Ecto neural progenitor cell (in vitro differentiated cells): ENCODE data around the gene ICAM4.
A peak's percentile ranks its signal among the peaks of the same experiment; 100 is the strongest.

ENCODE experiments used
- DNase-seq: peaks from one replicate; pipeline ENCODE4 v3.0.0-alpha.2; 2018; ENCODE audit warnings: low spot score

ICAM4 gene

GRCh38 chr19:10290876-10291553 lies 4.3 kb downstream of the ICAM4 start:
- DNase-seq = peak; percentile 69

DNA sequence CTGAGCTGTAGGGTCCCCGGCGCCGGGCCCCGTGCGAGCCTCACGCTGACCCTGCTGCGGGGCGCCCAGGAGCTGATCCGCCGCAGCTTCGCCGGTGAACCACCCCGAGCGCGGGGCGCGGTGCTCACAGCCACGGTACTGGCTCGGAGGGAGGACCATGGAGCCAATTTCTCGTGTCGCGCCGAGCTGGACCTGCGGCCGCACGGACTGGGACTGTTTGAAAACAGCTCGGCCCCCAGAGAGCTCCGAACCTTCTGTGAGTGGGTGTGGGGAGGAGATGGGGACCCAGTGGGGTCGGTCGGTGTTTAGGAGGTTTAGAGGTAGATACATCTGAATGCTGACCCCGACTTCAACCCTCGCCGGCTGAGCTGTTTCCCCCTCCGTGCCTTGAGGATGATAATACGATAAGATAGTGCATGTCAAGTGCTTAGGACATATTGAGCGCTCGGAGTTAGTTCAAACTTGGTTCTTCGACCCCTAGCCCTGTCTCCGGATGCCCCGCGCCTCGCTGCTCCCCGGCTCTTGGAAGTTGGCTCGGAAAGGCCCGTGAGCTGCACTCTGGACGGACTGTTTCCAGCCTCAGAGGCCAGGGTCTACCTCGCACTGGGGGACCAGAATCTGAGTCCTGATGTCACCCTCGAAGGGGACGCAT lies 4.9 kb downstream of the ICAM4 start:
- DNase-seq = no peak

DNA sequence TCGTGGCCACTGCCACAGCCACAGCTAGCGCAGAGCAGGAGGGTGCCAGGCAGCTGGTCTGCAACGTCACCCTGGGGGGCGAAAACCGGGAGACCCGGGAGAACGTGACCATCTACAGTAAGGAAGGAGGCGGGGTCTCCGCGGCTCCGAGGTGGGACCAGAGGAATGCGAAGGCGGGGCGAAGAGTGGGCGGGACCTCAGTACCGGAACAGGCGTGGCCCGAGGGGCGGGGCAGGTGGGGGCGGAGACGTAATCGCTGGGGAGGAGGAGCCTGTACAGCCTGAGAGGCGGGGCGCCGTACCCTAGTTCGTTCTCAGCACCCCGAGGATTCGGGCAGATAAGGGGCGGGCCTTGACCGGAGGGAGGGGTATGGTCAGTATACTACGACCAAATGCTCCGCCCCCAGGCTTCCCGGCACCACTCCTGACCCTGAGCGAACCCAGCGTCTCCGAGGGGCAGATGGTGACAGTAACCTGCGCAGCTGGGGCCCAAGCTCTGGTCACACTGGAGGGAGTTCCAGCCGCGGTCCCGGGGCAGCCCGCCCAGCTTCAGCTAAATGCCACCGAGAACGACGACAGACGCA lies 5.5 kb downstream of the ICAM4 start:
- peak; percentile 90 for DNase-seq

GRCh38 chr19:10292789-10293636 lies 6.3 kb downstream of the ICAM4 start:
- DNase-seq = peak; percentile 59

GRCh38 chr19:10293637-10294367 lies 7.0 kb downstream of the ICAM4 start:
- no peak for DNase-seq

- peak; percentile 76 for DNase-seq
These were observed 7.6 kb downstream of the ICAM4 start for GRCh38 chr19:10294368-10294697.

- peak; percentile 65 for DNase-seq
These were observed 8.6 kb downstream of the ICAM4 start for GRCh38 chr19:10295305-10295846.

DNA sequence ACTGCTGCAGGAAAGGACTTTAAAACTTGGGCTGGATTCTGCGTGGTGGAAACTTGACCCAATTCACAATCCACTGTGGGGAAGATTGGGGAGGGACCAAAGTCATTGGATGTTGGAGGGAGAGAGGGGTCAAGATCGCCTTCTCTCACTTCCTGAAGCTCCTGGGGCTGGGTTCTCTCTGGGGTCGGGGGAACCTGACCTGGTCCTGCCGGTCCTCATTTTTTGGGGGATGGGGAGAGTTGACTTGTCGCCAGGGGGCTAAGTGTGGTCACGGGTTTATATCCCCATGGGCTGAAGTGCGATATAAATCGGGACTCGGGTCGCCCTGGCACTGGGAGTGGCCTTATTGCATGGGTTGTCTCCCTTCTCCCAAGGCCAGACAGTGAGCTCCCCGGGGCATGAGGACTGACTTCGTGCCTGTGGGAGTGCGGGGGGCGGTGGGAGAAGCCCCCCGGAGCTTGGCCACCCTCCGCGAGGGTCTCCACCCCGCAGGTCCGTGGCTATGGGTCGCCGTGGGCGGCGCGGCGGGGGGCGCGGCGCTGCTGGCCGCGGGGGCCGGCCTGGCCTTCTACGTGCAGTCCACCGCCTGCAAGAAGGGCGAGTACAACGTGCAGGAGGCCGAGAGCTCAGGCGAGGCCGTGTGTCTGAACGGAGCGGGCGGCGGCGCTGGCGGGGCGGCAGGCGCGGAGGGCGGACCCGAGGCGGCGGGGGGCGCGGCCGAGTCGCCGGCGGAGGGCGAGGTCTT lies 9.3 kb downstream of the ICAM4 start:
- DNase-seq = peak; percentile 65

DNA sequence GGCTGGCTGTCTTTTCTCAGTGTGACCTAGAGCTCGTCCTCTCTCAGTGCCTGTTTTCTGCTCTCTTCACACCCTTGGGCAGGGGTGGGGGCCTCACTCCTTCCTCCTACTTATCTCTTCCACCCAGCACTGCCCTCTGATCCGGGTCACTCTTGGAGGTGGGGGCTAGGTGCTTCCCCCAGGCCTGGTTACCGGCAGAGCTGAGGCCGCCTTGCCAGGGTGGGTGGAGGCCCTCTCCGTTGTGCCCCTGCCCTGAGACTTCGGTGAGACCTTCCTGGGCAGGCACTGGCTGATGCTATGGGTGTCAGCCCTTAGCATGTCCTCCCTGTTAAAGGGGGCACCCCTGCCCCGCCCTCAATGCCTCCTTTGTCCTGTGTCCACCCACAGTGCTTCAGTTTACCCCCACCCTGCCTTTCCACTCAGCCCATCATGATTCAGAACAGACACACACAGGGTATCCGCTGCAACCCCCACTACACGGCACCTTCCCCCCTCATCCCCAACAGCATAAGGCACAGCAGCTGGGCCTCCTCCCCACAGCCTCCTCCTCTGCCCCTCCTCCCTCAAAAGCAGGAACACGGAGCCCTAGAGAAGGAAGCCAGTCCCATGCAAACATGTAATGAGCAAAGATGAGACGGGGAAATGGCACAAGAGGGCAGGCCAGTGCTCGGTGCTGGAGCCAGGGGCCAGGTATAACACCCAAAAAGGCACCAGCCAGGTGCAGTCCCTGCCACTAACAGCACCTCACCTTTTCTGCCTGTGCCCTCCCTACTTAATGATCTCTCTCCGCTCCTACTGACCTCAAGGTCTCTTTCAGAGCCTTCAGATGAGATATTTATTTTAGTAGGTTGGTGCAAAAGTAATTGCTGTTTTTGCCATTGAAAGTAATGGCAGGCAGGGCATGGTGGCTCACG lies 13.0 kb downstream of the ICAM4 start:
- no peak for DNase-seq

DNA sequence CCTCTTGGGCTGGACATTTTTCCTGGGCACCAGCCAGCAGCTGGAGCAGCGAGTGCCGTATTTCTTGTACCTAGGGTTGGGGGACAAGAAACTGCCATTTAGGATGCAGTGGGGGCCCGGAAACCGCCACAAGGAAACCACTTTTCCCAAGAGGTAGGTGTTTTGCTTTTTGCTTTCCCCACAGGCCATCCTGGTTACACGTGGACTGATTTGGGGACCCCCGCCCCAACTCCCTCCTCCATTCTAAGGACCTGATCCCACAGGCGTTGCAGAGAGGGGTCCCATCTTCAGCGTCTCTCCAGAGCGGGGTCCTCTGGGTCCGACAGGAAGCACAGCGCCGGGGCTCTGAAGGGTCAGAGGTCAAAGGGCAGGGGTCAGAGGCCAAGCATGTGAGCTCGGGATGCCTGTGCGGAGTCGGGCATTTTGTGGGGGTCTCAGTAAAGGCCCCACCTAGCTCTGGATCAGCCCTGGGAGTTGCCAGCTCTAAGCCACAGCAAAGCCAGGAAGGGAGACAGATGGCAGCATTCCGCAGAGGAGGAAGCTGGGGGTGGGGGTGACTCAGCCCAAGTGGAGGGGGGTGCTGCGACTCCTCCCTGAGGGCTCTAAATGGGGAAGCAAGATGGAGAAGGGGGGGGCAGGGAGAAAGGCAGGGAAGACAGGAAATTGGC lies 18.5 kb downstream of the ICAM4 start:
- no peak for DNase-seq

- no peak for DNase-seq
These were observed 19.6 kb downstream of the ICAM4 start for GRCh38 chr19:10306327-10306726.

DNA sequence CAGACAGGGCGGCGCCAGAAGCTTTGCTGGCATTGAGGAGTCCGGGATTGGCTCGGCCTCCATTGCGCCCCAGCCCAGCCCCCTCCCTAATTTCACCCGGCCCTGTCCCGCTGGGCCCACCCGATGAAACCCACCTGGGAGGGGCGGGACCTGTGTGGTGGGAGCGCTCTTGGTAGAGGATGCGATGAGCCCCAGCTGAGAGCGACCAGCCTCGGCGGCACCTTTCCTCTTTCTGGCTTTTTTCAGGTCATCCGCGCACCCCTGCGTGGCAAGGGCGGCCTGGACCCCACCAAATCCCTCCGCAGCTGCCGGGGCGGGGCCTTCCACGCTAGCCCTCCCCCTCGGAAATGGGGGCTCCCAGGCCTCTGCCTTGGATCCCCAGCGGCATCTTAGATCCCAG lies 22.7 kb downstream of the ICAM4 start, which contains the start of gene ZGLP1:
TSS of gene ZGLP1 (minus strand) at position 393 of the 400 bp plus-strand sequence.
- DNase-seq = no peak

DNA sequence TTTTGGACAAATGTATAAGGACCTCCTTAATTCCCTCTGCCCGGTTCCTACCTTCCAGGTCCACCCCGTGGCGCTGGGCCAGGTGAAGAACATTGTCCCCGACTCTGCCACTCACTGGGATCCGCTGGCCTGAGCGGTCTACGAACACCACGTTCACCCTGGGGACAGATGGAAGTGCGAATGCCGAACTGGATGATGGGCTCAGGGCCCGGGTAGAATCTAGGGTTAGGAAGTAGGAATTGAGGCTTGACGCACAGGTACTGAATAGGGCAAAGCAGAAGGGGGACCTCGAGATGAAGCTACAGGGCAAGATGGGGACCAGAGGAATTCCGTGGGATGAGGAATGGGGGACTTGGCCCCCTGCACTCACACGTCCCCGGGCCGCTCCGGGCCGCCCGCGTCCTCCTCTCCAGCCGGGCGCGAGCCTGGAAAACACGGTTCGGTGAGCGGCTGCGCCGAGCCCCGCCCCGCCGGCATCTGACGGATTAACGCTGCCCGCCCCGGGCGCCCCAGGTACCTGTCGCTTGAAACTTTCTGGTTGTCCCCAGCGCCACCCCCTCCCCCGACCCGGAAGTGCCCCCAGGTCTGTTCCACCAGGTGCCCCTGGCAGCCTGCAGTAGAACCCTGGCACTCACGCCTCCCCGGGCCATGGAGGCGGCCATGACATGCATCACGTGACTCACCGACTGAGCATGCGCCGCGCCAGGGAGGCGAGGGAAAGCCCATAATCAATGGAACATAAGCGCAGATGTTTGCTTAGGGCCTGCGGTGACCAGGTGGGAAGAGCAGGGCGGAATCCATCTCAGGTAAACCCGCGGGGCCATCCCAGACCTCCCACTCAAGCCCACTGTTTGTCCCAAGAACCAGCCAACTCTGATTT lies 28.8 kb downstream of the ICAM4 start, which contains the start of gene FDX2:
TSS of gene FDX2 (minus strand) at position 681 of the 880 bp plus-strand sequence. CDS start at position 662, 19 bp downstream.
- DNase-seq = peak; percentile 93

- DNase-seq = no peak
These were observed 29.7 kb downstream of the ICAM4 start for GRCh38 chr19:10316229-10317044.

GRCh38 chr19:10317045-10317856 lies 30.5 kb downstream of the ICAM4 start:
- no peak for DNase-seq

DNA sequence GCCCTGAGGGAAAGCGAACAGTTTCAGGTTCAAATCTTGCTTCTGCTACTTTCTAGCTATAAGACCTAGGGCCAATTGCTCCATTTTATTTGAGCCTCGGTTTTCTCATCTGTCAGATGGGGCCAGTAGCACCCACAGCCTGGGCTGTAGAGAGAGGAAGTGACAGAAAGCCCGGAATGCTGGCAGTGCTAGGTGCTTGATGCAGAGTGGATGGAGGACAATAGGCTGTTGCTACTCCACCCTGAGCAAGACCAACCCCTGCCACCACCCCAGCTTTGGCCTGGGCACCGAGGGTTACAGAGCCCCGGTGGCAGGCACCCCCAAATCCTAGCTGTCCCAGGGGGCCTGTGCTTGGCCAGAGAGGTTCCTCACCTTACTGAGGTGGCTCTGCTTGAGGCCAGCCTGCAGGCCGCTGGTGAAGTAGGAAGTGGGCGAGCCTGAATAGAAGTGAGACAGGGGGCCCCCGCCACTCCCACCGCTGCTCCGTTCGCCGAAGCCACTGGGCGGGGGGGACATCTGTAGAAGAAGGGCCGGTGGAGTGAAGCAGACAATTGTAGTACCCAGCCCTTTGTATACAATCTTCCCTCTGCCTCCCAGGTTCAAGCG lies 31.2 kb downstream of the ICAM4 start:
- DNase-seq = no peak
